GM12801 (cell line): ENCODE data around the gene ALKBH3.

Experiments
- CTCF ChIP-seq: IDR thresholded peaks from one replicate; pipeline ENCODE4 v1.5.1; 2011; ENCODE audit warnings: control low read depth; ENCODE audit not compliant: insufficient read length; ENCODE audit errors: extremely low read depth

ALKBH3 gene

DNA sequence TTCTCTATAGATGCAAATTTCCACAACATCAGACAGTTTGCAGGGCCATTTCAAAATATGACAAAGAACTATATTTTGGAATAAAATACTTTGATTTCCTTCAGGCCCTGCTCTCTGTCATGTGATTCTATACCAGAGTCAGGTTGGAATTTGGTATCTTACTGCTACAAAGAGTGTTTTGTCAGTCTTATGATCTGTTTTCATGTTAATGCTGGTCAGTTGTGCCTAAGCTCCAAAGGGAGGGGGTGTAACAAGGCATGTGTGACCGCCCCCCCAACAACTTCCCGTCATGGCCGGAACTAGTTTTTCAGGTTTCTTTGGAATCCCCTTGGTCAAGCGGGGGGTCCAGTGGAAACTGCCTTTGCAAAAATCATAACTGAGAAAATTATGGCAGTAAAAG lies 76.9 kb downstream of the ALKBH3 start:
- no peak for TF ChIP-seq CTCF

DNA sequence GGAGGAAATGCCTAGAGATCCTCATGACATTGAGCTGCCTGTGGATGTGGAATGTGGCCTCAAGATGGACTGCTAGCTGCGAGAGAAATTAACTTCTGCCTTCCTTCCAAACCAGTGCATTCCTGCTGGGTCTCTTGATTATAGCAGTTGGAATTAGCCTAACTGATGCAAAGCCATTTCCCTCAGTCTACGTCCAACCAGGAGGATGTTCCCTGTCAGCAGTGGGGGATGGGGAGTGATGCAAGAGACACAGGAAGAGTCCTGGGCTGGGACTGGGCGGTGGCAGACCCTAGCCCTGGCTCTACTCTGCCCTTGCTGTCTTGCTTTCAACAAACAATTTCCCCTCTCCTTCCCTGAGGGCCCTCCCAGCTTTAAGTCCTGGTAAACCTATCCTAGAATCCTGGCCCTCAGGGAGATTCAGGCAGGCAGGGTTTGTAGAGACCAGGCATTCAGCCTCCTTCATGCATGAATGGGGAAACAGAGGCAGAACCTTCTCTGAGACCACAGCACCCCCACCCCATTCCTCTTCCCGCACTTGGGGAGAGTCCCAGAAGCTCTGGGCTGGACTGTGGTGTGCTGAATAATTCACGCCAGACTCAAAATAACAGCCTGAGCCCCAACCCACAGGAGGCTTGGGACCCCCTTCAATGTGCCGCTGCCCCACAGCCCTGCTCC lies 78.8 kb downstream of the ALKBH3 start:
- no peak for TF ChIP-seq CTCF

DNA sequence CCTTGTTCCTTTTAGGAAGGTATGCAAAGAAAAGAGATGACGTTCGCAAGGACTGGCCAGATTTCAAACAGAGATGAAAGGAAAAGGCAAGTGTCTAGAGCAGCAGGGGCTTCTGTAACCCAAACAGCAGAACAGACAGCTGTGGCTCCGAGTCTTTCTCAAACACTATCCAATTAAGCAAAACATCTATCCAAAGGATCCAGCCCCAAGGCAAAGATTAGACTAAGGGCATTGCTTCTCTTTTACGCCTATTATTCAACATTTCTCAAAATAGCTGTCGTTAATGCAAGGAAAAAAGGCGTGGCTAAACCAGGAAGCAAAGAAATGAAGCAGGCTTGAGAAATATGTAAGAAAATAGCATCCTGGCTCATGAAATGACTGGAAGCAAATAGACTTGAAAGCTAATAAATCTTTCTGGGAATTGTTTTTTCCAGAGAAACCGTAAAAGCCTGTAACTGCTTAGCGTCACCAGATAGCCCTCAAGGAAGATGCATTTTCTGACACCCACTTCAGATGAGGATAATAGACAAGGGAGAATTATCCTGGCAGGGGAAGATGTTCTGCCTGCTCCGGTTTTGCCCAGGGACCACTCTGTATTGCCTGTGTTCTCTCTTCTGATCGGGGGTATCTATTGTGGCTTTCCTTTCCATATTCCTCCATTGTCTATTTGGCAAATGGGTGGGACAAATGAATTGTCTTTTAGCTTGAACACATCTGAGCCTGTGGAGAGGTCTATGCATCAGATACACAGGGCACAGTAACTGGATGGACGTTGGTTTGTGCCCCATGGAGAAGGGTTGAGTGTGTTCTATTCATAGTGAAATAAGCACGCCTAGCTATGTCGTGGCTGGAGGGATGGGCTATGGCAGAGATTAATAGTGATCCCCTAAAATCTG lies 82.0 kb downstream of the ALKBH3 start:
- TF ChIP-seq CTCF: no peak

GRCh38 chr11:43963279-43963620 lies 82.6 kb downstream of the ALKBH3 start:
- no peak for TF ChIP-seq CTCF

DNA sequence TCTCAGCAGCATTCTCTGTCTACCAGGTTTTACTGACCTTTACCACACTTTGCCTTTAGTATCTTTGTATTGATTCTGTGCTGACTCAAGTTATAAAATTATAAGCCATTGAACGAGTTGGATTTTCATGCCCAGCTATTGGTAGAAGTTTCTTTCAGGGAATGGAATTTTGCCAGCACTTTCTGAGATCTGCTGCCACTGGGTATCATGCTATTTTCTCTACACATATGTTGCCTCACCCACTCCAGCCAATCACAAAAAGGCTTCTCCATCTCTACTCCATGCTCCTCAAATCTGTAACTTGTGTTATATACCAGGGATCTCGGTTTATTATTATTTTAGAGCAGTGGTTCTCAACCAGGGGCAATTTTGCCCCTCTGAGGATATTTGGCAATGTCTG lies 87.0 kb downstream of the ALKBH3 start:
- no peak for TF ChIP-seq CTCF

GRCh38 chr11:43968719-43969118 lies 88.1 kb downstream of the ALKBH3 start:
- TF ChIP-seq CTCF: no peak

- no peak for TF ChIP-seq CTCF
These were observed 88.9 kb downstream of the ALKBH3 start for GRCh38 chr11:43969543-43969942.
